Stimulated activated CD4-positive, alpha-beta T cell treated with anti-CD3 and anti-CD28 coated beads, Interleukin-15, amount 100 ng/mL, for 1 hour (primary cell): ENCODE results near the gene COL13A1.

Experiments
- DNase-seq, 2 donors: peaks; one replicate each; pipeline ENCODE4 v3.0.0-alpha.2; 2020; ENCODE audit warnings: low read depth in 1 of 2, low spot score in 1 of 2

Gene COL13A1

GRCh38 chr10:69844698-69845097 lies 43.0 kb downstream of the COL13A1 start:
- no peak for DNase-seq

DNA sequence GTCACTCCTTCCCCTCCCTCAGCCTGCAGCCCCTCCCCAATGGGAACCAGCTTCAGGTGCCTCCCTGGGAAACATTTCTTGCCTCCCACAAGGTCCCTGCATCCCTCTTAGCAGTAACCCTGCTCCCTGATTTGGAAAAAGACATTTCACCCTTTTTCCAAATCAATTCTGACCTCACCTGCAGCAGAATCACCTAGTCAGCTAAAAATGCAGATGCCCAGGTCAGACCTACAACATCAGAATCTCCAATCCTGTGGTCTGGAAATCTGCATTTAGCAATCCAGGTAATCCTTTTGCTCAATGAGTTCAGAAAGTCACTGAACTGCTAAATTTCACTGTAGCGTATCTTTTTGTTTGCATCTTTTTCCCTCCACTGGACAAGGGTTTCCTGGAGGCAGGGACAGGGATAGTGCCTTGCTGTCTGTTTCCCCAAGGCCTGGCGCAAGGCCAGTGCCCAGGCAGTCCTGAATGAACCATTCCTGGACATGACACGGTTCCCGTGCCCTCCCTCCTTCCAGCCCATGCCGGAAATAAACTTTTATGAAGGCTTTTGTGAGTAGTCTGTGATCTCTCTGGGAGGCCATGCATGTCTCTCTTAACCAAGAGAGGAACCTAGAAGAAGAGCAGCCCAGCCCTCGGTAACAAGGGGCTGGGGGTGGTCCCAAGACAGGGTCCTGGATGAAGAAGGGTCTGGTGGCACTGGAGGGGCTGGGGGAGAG lies 44.0 kb downstream of the COL13A1 start:
- DNase-seq: no peak

- DNase-seq: no peak
Observed at GRCh38 chr10:69846293-69846921, 44.7 kb downstream of the COL13A1 start.

DNA sequence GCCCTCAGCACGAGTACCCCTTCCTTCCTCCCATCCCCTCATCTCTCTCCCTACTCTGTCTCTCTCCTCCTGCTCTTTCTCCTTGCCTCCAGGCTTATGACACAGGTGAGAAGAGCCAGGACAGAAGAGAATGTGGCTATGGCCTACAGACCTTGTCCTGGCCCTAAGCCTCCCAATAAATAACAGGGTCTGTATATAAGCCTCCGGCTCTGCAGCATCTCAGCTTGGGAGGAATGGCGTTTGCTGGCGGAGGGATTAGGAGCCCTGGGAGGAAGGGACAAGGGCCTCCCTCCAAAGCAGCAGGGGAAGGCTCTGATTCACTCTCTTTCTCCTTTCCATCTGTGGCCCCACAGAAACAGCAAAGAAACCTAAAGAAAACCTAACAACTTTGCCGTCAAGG lies 45.8 kb downstream of the COL13A1 start:
- DNase-seq: no peak

GRCh38 chr10:69847883-69848282 lies 46.2 kb downstream of the COL13A1 start:
- DNase-seq: no peak

DNA sequence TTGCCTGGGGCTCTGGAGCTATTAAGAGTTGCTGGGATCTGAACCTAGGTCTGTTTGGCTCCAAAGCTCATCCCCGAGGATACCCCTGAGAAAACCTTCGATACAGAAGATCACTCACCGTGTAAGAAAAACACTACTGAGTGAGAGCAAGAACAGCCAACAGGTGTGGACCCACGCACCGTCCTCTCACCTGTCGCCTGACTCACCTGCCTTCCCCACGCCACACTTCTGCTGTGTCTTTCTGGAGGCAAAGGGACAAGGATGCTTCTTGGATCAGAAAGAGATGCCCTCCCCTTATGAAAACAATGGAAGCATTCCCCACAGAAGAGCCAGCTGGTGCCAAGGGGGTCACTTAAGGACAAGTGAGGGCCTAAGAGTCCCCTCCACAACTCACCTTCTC lies 46.7 kb downstream of the COL13A1 start:
- DNase-seq: no peak

DNA sequence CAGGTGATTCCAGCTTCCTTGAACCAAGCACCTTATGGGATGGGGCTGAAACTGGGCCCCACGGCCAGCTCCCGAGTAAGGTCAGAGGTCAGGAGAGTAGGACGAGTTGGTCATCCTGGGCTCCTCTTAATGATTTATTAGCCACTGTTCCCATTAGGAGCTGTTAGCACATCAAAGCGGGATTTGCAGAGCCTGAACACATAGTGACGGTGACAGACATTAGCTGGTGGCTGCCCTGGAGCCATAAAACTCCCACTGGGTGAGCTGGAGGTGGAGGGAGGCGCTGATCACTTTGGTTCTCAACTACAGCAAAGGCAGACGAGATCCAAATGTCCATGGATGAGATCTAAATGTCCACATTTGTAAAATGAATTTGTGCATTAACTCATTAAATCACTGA lies 48.1 kb downstream of the COL13A1 start:
- DNase-seq: no peak

- DNase-seq: no peak
Observed at GRCh38 chr10:69850440-69850839, 48.7 kb downstream of the COL13A1 start.

DNA sequence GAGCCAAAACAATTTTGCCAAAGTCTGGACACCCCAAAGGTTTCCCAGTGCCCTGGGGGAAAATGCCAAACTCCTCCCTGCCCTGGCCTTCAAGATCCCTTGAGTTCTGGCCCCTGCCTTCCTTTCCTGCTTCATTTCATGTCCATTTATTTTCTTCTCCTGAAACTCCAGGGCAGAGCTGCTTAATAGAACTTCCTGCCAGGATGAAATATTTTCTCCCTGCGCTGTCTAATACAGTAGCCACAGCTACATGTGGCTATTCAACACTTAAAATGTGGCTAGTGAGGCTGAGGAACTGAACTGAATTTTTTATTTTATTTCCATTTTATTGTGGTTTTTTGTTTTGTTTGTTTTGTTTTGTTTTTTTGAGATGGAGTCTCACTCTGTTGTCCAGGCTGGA lies 49.6 kb downstream of the COL13A1 start:
- no peak for DNase-seq

DNA sequence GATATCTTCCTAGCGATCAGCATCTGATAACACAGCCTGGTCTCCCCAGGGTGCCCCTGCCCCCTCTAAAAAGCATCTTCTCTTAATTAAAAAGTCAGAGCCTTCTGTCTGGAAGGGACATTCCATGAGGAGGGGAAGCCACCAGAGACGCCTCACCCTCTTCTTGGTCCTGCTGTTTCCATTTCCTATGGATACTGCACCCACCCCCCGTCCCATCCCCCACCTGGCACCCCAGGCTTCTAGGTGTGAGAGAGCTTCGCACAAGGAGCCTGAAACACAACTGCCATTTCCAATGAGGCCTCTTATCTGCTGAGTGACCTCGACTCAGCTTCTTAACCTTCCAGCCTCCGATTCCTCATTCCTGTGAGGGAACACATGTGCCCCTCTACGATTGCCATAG lies 51.4 kb downstream of the COL13A1 start:
- DNase-seq: no peak

- no peak for DNase-seq
Observed at GRCh38 chr10:69854511-69855345, 53.0 kb downstream of the COL13A1 start.

- no peak for DNase-seq
Observed at GRCh38 chr10:69855346-69856111, 53.8 kb downstream of the COL13A1 start.

- DNase-seq: no peak
Observed at GRCh38 chr10:69856601-69857166, 55.0 kb downstream of the COL13A1 start.

GRCh38 chr10:69858201-69858600 lies 56.5 kb downstream of the COL13A1 start:
- no peak for DNase-seq

- no peak for DNase-seq
Observed at GRCh38 chr10:69860271-69860670, 58.6 kb downstream of the COL13A1 start.

GRCh38 chr10:69861251-69862240 lies 59.8 kb downstream of the COL13A1 start:
- DNase-seq: no peak

GRCh38 chr10:69862882-69863530 lies 61.3 kb downstream of the COL13A1 start:
- DNase-seq: no peak

DNA sequence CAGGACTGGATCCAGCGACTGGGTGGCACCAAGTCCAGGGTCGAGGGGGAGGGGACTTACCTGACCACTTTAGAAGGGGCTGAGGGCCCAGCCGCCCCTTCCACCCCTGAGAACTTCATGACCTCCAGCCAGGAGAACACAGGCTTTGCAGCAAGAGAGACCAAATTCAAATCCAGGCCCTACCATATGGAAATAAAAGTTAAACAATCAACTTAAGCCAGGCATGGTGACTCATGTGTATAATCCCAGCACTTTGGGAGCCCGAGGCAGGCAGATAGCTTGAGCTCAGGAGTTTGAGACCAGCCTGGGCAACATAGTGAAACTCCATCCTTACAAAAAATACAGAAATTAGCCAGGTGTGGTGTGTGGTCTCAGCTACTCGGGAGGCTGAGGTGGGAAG lies 61.9 kb downstream of the COL13A1 start:
- DNase-seq: no peak

GRCh38 chr10:69864321-69864720 lies 62.6 kb downstream of the COL13A1 start:
- no peak for DNase-seq
